GM12874 (cell line): ENCODE measurements around the gene MYO1G.

Experiments
- TF ChIP-seq, protein P1 (sequence below): IDR thresholded peaks from 2 replicates; pipeline ENCODE4 v1.5.1; 2011; ENCODE audit warnings: low read depth, mild to moderate bottlenecking, control low read depth, low read length, moderate library complexity; ENCODE audit not compliant: insufficient read depth

MYO1G gene

GRCh38 chr7:44995555-44996493 is 17.0 kb upstream of the MYO1G start:
- TF ChIP-seq, protein P1, sequence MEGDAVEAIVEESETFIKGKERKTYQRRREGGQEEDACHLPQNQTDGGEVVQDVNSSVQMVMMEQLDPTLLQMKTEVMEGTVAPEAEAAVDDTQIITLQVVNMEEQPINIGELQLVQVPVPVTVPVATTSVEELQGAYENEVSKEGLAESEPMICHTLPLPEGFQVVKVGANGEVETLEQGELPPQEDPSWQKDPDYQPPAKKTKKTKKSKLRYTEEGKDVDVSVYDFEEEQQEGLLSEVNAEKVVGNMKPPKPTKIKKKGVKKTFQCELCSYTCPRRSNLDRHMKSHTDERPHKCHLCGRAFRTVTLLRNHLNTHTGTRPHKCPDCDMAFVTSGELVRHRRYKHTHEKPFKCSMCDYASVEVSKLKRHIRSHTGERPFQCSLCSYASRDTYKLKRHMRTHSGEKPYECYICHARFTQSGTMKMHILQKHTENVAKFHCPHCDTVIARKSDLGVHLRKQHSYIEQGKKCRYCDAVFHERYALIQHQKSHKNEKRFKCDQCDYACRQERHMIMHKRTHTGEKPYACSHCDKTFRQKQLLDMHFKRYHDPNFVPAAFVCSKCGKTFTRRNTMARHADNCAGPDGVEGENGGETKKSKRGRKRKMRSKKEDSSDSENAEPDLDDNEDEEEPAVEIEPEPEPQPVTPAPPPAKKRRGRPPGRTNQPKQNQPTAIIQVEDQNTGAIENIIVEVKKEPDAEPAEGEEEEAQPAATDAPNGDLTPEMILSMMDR: no peak

GRCh38 chr7:44994877-44995554 is 16.2 kb upstream of the MYO1G start:
- TF ChIP-seq, protein P1: no peak

- TF ChIP-seq, protein P1: no peak
These were observed 11.6 kb upstream of the MYO1G start for GRCh38 chr7:44990109-44991023.

- TF ChIP-seq, protein P1: no peak
These were observed 10.3 kb upstream of the MYO1G start for GRCh38 chr7:44989132-44989531.

DNA sequence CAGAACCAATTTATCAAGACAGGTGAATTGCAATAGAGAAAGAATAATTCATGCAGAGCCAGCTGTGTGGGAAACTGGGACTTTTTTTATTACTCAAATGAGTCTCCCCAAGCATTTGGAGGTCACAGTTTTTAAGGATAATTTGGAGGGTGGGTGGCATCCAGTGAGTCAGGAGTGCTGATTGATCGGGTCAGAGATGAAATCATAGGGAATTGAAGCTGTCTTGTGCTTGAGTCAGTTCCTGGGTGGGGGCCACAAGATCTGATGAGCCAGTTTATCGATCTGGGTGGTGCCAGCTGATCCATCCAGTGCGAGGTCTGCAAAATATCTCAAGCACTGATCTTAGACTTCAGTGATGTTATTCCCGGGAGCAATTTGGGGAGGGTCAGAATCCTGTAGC is 9.9 kb upstream of the MYO1G start:
- TF ChIP-seq, protein P1: no peak

DNA sequence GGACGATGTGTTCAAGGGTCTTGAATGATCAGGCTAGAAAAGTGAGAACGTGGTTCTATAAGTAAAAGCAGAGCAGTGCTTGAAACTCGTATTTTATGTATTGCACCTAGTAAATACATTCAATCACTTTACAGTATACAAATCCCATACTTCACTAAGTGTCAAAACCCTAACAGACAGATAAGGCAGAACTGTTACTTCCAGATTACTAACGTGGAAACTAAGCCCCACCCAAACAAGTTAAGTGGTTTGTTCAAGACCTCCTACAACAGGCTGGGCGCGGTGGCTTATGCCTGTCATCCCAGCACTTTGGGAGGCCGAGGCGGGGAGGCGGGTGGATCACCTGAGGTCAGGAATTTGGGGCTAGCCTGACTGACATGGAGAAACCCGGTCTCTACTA is 9.2 kb upstream of the MYO1G start:
- TF ChIP-seq, protein P1: no peak

GRCh38 chr7:44987457-44987856 is 8.6 kb upstream of the MYO1G start:
- TF ChIP-seq, protein P1: no peak
